CD4-positive, CD25-positive, alpha-beta regulatory T cell (primary cell): ENCODE data around the gene LRMDA. TPM values are rescaled to one million over a fixed set of nuclear protein-coding genes. Genes with fewer than 3 reads are reported as not detected.

Experiments
- ATAC-seq, 2 donors: fragments of 150-1000 bp; cut with Tn5 transposase; one replicate each; pipeline ENCODE4 v1.10.0; 2021; ENCODE audit warnings: low read depth in 2 of 2, moderate number of reproducible peaks in 2 of 2, moderate library complexity in 1 of 2
- DNase-seq, 3 donors: peaks; one replicate each; pipeline versions ENCODE4 v3.0.0 to v3.0.0-alpha.2; 2012 to 2022; ENCODE audit warnings: mixed read lengths in 1 of 3
- H3K27ac ChIP-seq: one replicate; pipeline ENCODE4 v1.7.0; 2013; ENCODE audit warnings: mild to moderate bottlenecking, low read length; ENCODE audit not compliant: insufficient read depth, poor library complexity, severe bottlenecking
- H3K27me3 ChIP-seq: one replicate; pipeline ENCODE4 v1.7.0; 2013; ENCODE audit warnings: low read length; ENCODE audit not compliant: control insufficient read depth, insufficient read depth
- H3K36me3 ChIP-seq: one replicate; pipeline ENCODE4 v1.7.0; 2013; ENCODE audit warnings: mild to moderate bottlenecking, low read length, moderate library complexity; ENCODE audit not compliant: control insufficient read depth, insufficient read depth
- H3K4me1 ChIP-seq: 2 replicates; pipeline ENCODE4 v1.7.0; 2013; ENCODE audit warnings: mild to moderate bottlenecking, low read length; ENCODE audit not compliant: insufficient read depth, control insufficient read depth, poor library complexity, severe bottlenecking
- H3K4me3 ChIP-seq: one replicate; pipeline ENCODE4 v1.7.0; 2013; ENCODE audit warnings: low read depth, mild to moderate bottlenecking, low read length, moderate library complexity
- H3K9me3 ChIP-seq, 2 experiments: 1 replicate in 1 of 2; 2 replicates in 1 of 2; pipeline ENCODE4 v1.7.0; 2013; ENCODE audit warnings: low read length in 2 of 2, mild to moderate bottlenecking in 1 of 2, moderate library complexity in 1 of 2; ENCODE audit not compliant: control insufficient read depth in 2 of 2
- H3K27ac Mint-ChIP-seq, 3 donors: one replicate each; pipeline ENCODE4 v1.8.0; 2020 to 2022; ENCODE audit warnings: mild to moderate bottlenecking in 3 of 3, mixed read lengths in 3 of 3, moderate library complexity in 2 of 3
- H3K27me3 Mint-ChIP-seq: one replicate; pipeline ENCODE4 v1.8.0; 2022; ENCODE audit warnings: mild to moderate bottlenecking, mixed read lengths
- H3K36me3 Mint-ChIP-seq: one replicate; pipeline ENCODE4 v1.8.0; 2020; ENCODE audit warnings: mixed read lengths
- H3K4me1 Mint-ChIP-seq, 4 donors: one replicate each; pipeline ENCODE4 v1.8.0; 2020 to 2022; ENCODE audit warnings: mixed read lengths in 4 of 4, mild to moderate bottlenecking in 1 of 4
- H3K4me3 Mint-ChIP-seq, 4 donors: one replicate each; pipeline ENCODE4 v1.8.0; 2020 to 2022; ENCODE audit warnings: mild to moderate bottlenecking in 4 of 4, mixed read lengths in 4 of 4, moderate library complexity in 3 of 4
- H3K9me3 Mint-ChIP-seq, 7 donors: one replicate each; pipeline ENCODE4 v1.8.0; 2020 to 2022; ENCODE audit warnings: mixed read lengths in 7 of 7, mild to moderate bottlenecking in 3 of 7, moderate library complexity in 2 of 7
- polyA plus RNA-seq, 4 donors: library from polyadenylated mRNA; unstranded; fragments of 300-500 nt; fragmentation: Illumina TruSeq; gene quantifications; one replicate each; pipeline ENCODE4 v1.2.3, GENCODE V29; 2021
- total RNA-seq: library from RNA; stranded (reverse); gene quantifications from one replicate; pipeline ENCODE4 v1.2.3, GENCODE V29; 2022

LRMDA gene
- total and polyA plus RNA-seq, 5 donors from 2014 or later: 0.10 TPM; not detected in 4

- ATAC-seq: no peak
- Histone ChIP-seq H3K4me1 (no peaks in the 10 kb centered on the region), H3K9me3 (no peaks in the 10 kb centered on the region), H3K27ac (no peak overlapping the region), H3K27me3 (peaks cover 3% of the 10 kb centered on the region), H3K36me3 (no peaks in the 10 kb centered on the region), H3K4me3 (no peak overlapping the region)
- peaks cover 0 to 2% (median 0%) of the 10 kb centered on the region in 7 donors for H3K9me3 Mint-ChIP-seq
- no peaks in the 10 kb centered on the region for H3K36me3 Mint-ChIP-seq
- H3K27me3 Mint-ChIP-seq: no peaks in the 10 kb centered on the region
- DNase-seq: no peak
- no peak overlapping the region for H3K4me3 Mint-ChIP-seq
- H3K4me1 Mint-ChIP-seq: no peaks in the 10 kb centered on the region
- no peak overlapping the region for H3K27ac Mint-ChIP-seq
Observed at GRCh38 chr10:75502838-75503237, 71.4 kb downstream of the LRMDA start.

- H3K4me3 ChIP-seq: no peak overlapping the region
- no peak for ATAC-seq
- H3K36me3 Mint-ChIP-seq: no peaks in the 10 kb centered on the region
- peaks cover 3% of the 10 kb centered on the region for H3K27me3 ChIP-seq
- no peak overlapping the region for H3K4me3 Mint-ChIP-seq
- no peaks in the 10 kb centered on the region for H3K27me3 Mint-ChIP-seq
- H3K36me3 ChIP-seq: no peaks in the 10 kb centered on the region
- H3K4me1 Mint-ChIP-seq: peaks cover 0 to 5% (median 1%) of the 10 kb centered on the region in 4 donors
- no peaks in the 10 kb centered on the region for H3K4me1 ChIP-seq
- no peak overlapping the region for H3K27ac Mint-ChIP-seq
- no peak for DNase-seq
- H3K27ac ChIP-seq: no peak overlapping the region
- H3K9me3 ChIP-seq: no peaks in the 10 kb centered on the region
- H3K9me3 Mint-ChIP-seq: peaks cover 0 to 2% (median 0%) of the 10 kb centered on the region in 7 donors
Observed at GRCh38 chr10:75505293-75505692, 73.9 kb downstream of the LRMDA start.

- H3K36me3 Mint-ChIP-seq: no peaks in the 10 kb centered on the region
- H3K27ac Mint-ChIP-seq: no peak overlapping the region
- Histone ChIP-seq H3K9me3 (no peaks in the 10 kb centered on the region), H3K4me3 (no peak overlapping the region), H3K27me3 (peaks cover 3% of the 10 kb centered on the region), H3K36me3 (no peaks in the 10 kb centered on the region), H3K27ac (no peak overlapping the region), H3K4me1 (no peaks in the 10 kb centered on the region)
- DNase-seq (no peak), ATAC-seq (no peak)
- H3K9me3 Mint-ChIP-seq: peaks cover 0 to 2% (median 0%) of the 10 kb centered on the region in 7 donors
- no peaks in the 10 kb centered on the region for H3K27me3 Mint-ChIP-seq
- peaks cover 0 to 5% (median 1%) of the 10 kb centered on the region in 4 donors for H3K4me1 Mint-ChIP-seq
- H3K4me3 Mint-ChIP-seq: peak overlapping the region in 1 of 4 donors; percentile 16
Observed at GRCh38 chr10:75505840-75506506, 74.5 kb downstream of the LRMDA start.

GRCh38 chr10:75506930-75507329 lies 75.5 kb downstream of the LRMDA start:
- peaks cover 0 to 5% (median 1%) of the 10 kb centered on the region in 4 donors for H3K4me1 Mint-ChIP-seq
- H3K27ac ChIP-seq: no peak overlapping the region

GRCh38 chr10:75507469-75507868 lies 76.0 kb downstream of the LRMDA start:
- H3K27ac ChIP-seq: no peak overlapping the region
- H3K4me1 Mint-ChIP-seq: peaks cover 0 to 5% (median 1%) of the 10 kb centered on the region in 4 donors
- no peak for ATAC-seq

More at GRCh38 chr10:75506930-75507329, 75.5 kb downstream of the LRMDA start:
- Mint-ChIP-seq H3K27me3 (peaks cover 4% of the 10 kb centered on the region), H3K27ac (no peak overlapping the region), H3K36me3 (no peaks in the 10 kb centered on the region), H3K9me3 (peaks cover 0 to 2% (median 0%) of the 10 kb centered on the region in 7 donors), H3K4me3 (no peak overlapping the region)
- no peak overlapping the region for H3K4me3 ChIP-seq
- no peaks in the 10 kb centered on the region for H3K36me3 ChIP-seq
- peaks cover 3% of the 10 kb centered on the region for H3K27me3 ChIP-seq
- no peak for DNase-seq
- no peaks in the 10 kb centered on the region for H3K9me3 ChIP-seq
- ATAC-seq: no peak
- no peaks in the 10 kb centered on the region for H3K4me1 ChIP-seq

GRCh38 chr10:75508239-75508813 lies 76.9 kb downstream of the LRMDA start:
- H3K4me1 ChIP-seq: no peaks in the 10 kb centered on the region
- Mint-ChIP-seq H3K36me3 (no peaks in the 10 kb centered on the region), H3K9me3 (peaks cover 0 to 2% (median 0%) of the 10 kb centered on the region in 7 donors), H3K4me1 (peaks cover 0 to 5% (median 1%) of the 10 kb centered on the region in 4 donors), H3K4me3 (no peak overlapping the region), H3K27me3 (peaks cover 5% of the 10 kb centered on the region), H3K27ac (peak overlapping the region in 1 of 3 donors; percentile 57)
- DNase-seq (no peak), ATAC-seq (no peak)
- H3K27ac ChIP-seq: no peak overlapping the region
- H3K36me3 ChIP-seq: no peaks in the 10 kb centered on the region
- H3K27me3 ChIP-seq: peaks cover 3% of the 10 kb centered on the region
- no peak overlapping the region for H3K4me3 ChIP-seq
- no peaks in the 10 kb centered on the region for H3K9me3 ChIP-seq

More at GRCh38 chr10:75507469-75507868, 76.0 kb downstream of the LRMDA start:
- no peaks in the 10 kb centered on the region for H3K9me3 ChIP-seq
- no peaks in the 10 kb centered on the region for H3K4me1 ChIP-seq
- peaks cover 3% of the 10 kb centered on the region for H3K27me3 ChIP-seq
- Mint-ChIP-seq H3K36me3 (no peaks in the 10 kb centered on the region), H3K27ac (no peak overlapping the region), H3K9me3 (peaks cover 0 to 2% (median 0%) of the 10 kb centered on the region in 7 donors), H3K27me3 (peaks cover 5% of the 10 kb centered on the region), H3K4me3 (no peak overlapping the region)
- no peak for DNase-seq
- H3K4me3 ChIP-seq: no peak overlapping the region
- H3K36me3 ChIP-seq: no peaks in the 10 kb centered on the region

- Mint-ChIP-seq H3K27ac (no peak overlapping the region), H3K4me1 (peaks cover 0 to 5% (median 1%) of the 10 kb centered on the region in 4 donors), H3K9me3 (no peaks in the 10 kb centered on the region), H3K4me3 (no peak overlapping the region), H3K36me3 (no peaks in the 10 kb centered on the region), H3K27me3 (peaks cover 5% of the 10 kb centered on the region)
- no peaks in the 10 kb centered on the region for H3K4me1 ChIP-seq
- H3K36me3 ChIP-seq: no peaks in the 10 kb centered on the region
- ATAC-seq (no peak), DNase-seq (no peak)
- no peak overlapping the region for H3K27ac ChIP-seq
- no peaks in the 10 kb centered on the region for H3K9me3 ChIP-seq
- H3K4me3 ChIP-seq: no peak overlapping the region
- H3K27me3 ChIP-seq: peaks cover 3% of the 10 kb centered on the region
Observed at GRCh38 chr10:75508814-75509306, 77.4 kb downstream of the LRMDA start.
